ENCODE data around the gene SEMA5A.

- no peak for TF ChIP-seq CTCF (IDR thresholded peaks at IDR 0.05)
- TF ChIP-seq POLR2AphosphoS5 (IDR thresholded peaks at IDR 0.05): no peak
Measured at GRCh38 chr5:9354336-9355081, 191.4 kb downstream of the SEMA5A start.

All from breast epithelium (tissue), 3 donors.